ENCODE data around the gene MDM2. TPM values are rescaled to one million over a fixed set of nuclear protein-coding genes. Genes with fewer than 3 reads are reported as not detected.

Gene MDM2
- total RNA-seq, 1 experiment from 2014 or later = 159 TPM

DNA sequence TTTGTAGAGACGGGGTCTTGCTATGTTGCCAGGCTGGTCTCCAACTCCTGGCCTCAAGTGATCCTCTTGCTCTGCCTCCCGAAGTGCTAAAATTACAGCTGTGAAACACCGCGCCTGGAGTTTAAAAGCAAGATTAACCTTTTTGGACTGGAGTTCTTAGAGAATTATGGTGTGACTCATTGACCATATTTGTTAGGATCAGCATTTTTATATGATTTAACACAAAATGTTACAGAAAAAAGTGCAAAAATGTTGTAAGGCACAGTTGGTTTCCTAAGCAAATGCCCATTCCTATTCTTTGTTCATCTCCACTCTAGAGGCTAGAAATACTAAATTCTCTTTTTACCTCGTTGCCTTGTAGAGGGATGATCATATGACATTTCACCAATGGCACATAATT is 34.4 kb upstream of the MDM2 start:
- H2BK12ac ChIP-seq (ENCODE audit: insufficient read length, low read depth, low read length) = no peak overlapping the region
- no peak overlapping the region for H4K91ac ChIP-seq (ENCODE audit: insufficient read length, low read depth, low read length)
- no peak for DNase-seq
- no peaks in the 10 kb centered on the region for H3K79me1 ChIP-seq (ENCODE audit: insufficient read depth, low read depth, low read length, poor library complexity, severe bottlenecking)
- Mint-ChIP-seq H3K4me3 (no peak overlapping the region), H3K9me3 (no peaks in the 10 kb centered on the region), H3K27me3 (ENCODE audit: low read depth) (no peaks in the 10 kb centered on the region), H3K36me3 (ENCODE audit: insufficient read depth in 1 of 3, low read depth in 3 of 3) (no peaks in the 10 kb centered on the region; a peak in 1 of 7 replicates), H3K27ac (no peak overlapping the region), H3K4me1 (no peaks in the 10 kb centered on the region)
- no peak overlapping the region for H2AFZ ChIP-seq (ENCODE audit: low read length)
- TF ChIP-seq, protein P1, sequence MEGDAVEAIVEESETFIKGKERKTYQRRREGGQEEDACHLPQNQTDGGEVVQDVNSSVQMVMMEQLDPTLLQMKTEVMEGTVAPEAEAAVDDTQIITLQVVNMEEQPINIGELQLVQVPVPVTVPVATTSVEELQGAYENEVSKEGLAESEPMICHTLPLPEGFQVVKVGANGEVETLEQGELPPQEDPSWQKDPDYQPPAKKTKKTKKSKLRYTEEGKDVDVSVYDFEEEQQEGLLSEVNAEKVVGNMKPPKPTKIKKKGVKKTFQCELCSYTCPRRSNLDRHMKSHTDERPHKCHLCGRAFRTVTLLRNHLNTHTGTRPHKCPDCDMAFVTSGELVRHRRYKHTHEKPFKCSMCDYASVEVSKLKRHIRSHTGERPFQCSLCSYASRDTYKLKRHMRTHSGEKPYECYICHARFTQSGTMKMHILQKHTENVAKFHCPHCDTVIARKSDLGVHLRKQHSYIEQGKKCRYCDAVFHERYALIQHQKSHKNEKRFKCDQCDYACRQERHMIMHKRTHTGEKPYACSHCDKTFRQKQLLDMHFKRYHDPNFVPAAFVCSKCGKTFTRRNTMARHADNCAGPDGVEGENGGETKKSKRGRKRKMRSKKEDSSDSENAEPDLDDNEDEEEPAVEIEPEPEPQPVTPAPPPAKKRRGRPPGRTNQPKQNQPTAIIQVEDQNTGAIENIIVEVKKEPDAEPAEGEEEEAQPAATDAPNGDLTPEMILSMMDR (conservative IDR thresholded peaks at IDR 0.05) = no peak
- no peak overlapping the region for H3K27ac ChIP-seq (ENCODE audit: insufficient read length, low read depth, low read length)
- no peaks in the 10 kb centered on the region for H4K20me1 ChIP-seq (ENCODE audit: control insufficient read depth, insufficient read depth, insufficient read length)
- no peaks in the 10 kb centered on the region for H3K27me3 ChIP-seq (ENCODE audit: insufficient read depth, low read length)
- H3K4me2 ChIP-seq (ENCODE audit: insufficient read depth, insufficient read length, low read length) = no peak overlapping the region
- H3K9ac ChIP-seq (ENCODE audit: extremely low read depth, insufficient read length, low read length) = no peak overlapping the region
- no peak overlapping the region for H3K14ac ChIP-seq (ENCODE audit: insufficient read depth, low read length)
- H2BK120ac ChIP-seq (ENCODE audit: low read depth, low read length, poor library complexity, severe bottlenecking) = no peak overlapping the region
- H3K4me1 ChIP-seq (ENCODE audit: insufficient read depth, low read length) = no peaks in the 10 kb centered on the region
- H3K18ac ChIP-seq (ENCODE audit: insufficient read length, low read depth, low read length) = no peak overlapping the region
- no peaks in the 10 kb centered on the region for H3K23me2 ChIP-seq (ENCODE audit: insufficient read length, low read depth, low read length, poor library complexity, severe bottlenecking)
- no peak overlapping the region for H3K56ac ChIP-seq (ENCODE audit: insufficient read length, low read depth, low read length)
- no peaks in the 10 kb centered on the region for H3K9me3 ChIP-seq (ENCODE audit: control insufficient read depth, low read depth, low read length)
- H2BK5ac ChIP-seq (ENCODE audit: insufficient read length, low read length) = no peak overlapping the region
- no peak overlapping the region for H3T11ph ChIP-seq (ENCODE audit: low read length)
- no peaks in the 10 kb centered on the region for H3K79me2 ChIP-seq (ENCODE audit: insufficient read depth, low read length)
- H3K23ac ChIP-seq (ENCODE audit: insufficient read length, low read depth, low read length) = no peak overlapping the region
- no peak overlapping the region for H2AK5ac ChIP-seq (ENCODE audit: insufficient read length, low read length)
- H2BK20ac ChIP-seq (ENCODE audit: low read depth, low read length, poor library complexity, severe bottlenecking) = no peak overlapping the region
- H4K5ac ChIP-seq (ENCODE audit: insufficient read length, low read depth, low read length) = no peak overlapping the region
- H4K8ac ChIP-seq (replicated peaks; ENCODE audit: insufficient read length, low read depth, low read length) = no peak overlapping the region
- no CpG with 5 or more reads among the region's 5 CpGs for WGBS (ENCODE audit: extremely low coverage, insufficient read length, low lambda C conversion rate)
- no peak overlapping the region for H3K4ac ChIP-seq (ENCODE audit: low read depth, low read length)
- H2BK15ac ChIP-seq (ENCODE audit: low read depth, low read length) = no peak overlapping the region
